SW480 (cell line): Measurements from ENCODE around the gene CLTCL1.
"Not testable (repeated sequence)": the region's sequence is repeated elsewhere in the genome, so short reads cannot be mapped to it uniquely, and the experiment has no call there.

Experiments
- DNase-seq: peaks from one replicate; pipeline ENCODE4 v3.0.0-alpha.2; 2016; ENCODE audit warnings: low spot score

Gene CLTCL1

DNA sequence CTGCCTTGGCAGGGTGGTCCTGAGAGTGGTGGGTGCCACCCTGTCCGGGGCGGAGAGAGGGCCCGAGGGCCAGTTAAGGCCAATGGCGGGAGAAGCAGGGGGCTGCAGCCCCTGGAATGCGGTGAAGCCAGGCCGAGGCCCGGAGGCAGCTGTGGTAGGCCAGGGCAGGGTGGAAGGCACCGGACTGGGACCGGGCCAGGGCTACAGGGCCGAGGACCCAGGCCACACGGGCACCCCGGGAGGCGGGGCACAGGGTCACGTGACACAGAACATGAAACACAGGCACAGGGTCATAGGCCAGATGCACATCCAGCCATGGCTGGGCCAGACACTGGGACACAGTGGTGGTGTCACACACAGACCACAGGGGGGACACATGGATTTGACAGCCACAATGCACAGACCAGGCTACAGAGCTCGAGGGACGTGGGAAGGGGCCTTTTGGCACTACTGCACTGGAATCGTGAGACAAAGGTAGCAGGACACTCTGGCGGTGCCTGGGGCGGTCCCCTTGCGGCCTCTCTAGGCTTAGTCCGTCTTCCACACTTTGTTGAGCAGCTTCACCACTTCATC lies 115.8 kb downstream of the CLTCL1 start:
- no peak for DNase-seq

DNA sequence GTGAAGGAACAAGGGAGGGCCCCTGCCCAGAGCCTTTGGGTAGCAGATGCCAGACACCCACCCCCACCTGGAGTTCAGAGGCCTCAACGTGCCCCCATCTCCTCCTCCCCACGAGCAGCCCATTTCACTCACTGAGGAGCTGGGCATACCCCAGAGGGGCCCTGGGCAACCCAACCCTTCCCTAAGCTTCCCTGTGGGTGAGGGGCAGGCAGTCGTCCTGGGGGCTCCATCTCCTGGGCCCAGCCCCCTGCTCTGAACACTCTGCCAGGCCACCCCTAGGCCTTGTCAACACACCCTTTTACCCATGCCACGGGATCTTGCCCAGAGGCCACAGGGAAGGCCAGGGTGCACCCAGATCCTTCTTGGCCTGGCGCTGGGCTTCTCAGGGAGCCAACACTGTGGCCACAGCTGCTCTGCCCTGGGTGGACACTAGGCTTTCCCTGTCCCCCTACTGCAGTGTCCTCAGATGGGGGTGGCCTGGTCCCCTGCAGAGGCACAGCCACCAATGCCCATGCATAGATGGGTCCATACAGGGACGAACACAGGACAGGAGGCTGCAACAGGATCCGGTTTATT lies 116.4 kb downstream of the CLTCL1 start:
- no peak for DNase-seq

DNA sequence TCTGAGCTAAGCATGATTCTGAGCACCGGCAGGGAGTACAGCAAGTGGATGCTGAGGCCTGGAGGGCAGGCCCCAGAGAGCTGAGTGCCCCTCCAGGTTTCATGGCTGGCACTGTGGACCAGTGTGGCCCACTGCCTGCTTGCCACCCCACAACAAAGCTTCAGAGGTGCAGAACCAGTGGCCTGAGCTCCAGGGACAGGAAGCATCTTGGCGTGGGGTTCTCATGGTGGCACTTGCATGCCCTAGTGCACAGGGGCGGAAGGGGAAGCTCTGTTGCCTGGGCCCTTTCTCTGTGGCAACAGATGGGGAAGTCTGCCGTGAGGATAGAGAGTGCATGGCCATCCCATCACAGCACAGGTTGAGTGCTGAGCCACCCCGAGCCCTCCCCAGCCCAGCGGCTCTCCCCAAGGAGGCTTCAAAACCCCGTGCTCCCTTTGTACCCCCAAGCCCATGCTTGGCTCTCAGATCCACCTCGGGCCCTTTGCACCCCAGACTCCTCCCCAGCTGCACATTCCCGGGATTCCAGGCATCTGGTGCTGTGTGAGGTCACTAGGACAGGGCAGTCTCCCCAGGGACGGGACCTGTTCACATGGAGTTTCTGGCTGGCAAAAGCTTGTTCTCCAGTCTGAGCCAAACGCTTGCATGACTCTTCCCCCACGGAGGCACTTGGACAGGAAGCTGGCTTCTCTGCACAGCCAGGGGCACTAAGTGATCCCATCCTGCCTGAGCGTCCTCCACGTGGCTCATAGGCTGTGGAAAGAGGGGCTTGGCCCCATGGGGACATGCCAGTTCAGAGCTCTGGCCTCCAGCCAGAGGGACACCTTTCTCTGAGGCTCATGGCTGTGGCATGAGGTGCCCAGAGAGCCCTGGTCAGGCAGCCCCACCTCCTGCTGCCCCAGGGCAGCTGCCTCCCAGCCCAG lies 117.2 kb downstream of the CLTCL1 start:
- no peak for DNase-seq

DNA sequence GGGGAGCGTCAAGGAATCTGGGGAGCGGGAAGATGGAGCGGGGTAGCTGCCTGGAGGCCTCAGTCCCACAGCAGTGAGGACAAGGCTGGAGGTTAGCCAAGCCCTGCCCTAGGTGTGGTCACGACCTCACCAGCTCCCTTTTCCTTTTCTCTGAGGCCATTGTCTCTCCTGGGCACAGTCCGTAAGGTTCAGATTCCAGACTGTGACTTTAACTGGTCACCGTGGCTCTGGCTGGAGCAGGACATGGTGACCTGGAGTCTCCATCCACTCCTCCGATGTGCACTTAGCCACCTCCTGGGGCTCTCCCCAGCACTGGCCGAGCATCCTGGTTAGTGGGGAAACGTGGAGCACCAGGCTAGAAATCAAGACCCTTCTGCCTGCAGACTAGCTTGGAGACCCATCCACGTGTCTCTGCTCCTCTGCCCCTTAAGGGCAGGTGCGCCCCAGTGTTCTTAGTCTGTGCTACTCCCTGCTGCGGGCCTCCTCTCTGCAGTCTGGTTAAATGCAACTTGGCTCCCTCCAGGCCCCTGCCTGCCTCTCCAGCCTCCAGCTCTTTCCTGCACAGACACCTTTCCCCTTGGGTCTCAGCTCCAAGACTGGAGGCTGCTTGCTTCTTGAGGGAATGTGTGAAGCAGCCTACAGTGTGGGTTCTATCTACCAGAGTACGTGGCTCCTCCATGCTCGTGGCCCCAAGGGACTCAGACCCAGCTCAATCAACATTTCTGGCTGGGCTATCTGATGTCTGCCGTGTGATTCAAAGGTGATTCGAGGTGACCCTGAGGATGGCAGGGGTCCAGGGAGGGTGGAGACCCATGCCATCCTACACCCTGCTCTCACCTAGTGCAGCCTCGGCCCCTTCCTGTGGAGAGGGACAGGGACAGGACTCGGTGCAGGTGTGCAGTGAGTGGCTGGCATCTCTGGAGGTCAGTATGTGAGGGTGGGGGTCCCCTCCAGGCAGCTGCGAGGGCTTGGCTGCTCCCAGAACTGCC lies 118.2 kb downstream of the CLTCL1 start:
- DNase-seq = no peak

DNA sequence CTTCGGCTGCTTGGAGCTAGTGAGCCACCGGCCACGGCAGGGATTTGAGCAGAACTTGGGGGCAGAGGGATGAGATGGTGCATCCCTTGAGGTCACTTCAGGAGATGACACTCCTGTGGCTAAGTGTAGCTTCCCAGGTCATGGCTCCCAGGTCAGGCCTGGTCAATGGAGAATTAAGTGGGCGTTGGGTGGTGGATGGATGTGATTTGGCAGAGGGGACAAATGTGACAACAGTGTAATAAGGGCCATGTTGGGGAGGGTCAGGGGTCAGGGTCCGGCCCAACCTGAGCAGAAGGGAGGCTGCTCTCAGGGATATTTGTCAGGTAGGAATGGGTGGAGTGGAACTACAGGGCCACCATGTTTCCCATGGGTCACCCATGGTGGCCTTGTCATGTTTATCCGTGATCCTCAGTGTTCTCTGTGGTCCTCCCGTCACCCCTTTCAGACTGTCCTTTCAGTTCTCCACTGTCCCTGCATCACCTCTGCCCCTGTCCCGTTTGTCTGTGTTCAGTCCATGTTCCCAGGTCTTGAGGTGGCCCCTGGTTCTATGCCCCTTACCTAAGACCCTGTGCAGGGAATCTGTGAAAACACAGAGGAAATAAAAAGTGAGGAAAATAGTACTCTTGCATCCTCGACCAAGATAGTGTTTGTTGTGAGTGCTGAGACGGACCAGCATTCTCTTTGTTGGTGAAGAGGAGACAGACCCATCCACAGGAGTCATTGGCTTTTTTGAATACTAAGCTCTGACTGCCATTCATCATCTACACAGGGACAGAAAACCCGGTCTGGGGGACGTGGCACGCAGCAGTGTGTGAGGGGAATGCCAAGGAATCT lies 119.1 kb downstream of the CLTCL1 start:
- no peak for DNase-seq

DNA sequence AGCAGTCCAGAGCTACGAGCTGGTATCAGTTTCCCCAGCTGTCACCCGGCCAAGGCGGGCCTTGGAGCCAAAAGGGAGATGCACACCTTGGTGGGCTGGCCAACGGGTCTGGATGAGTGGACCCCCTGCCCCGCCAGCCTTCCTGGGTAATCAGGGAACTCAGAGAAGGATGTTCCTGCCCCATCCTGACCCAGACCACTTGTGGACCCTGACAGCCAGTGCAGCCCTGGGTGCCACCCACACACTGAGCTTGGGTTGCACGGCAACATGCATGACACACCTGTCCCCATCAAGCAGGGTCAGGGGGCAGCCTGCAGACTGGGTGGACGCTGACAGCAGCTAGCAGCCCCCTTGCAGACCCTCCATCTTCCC lies 121.6 kb downstream of the CLTCL1 start:
- no peak for DNase-seq

DNA sequence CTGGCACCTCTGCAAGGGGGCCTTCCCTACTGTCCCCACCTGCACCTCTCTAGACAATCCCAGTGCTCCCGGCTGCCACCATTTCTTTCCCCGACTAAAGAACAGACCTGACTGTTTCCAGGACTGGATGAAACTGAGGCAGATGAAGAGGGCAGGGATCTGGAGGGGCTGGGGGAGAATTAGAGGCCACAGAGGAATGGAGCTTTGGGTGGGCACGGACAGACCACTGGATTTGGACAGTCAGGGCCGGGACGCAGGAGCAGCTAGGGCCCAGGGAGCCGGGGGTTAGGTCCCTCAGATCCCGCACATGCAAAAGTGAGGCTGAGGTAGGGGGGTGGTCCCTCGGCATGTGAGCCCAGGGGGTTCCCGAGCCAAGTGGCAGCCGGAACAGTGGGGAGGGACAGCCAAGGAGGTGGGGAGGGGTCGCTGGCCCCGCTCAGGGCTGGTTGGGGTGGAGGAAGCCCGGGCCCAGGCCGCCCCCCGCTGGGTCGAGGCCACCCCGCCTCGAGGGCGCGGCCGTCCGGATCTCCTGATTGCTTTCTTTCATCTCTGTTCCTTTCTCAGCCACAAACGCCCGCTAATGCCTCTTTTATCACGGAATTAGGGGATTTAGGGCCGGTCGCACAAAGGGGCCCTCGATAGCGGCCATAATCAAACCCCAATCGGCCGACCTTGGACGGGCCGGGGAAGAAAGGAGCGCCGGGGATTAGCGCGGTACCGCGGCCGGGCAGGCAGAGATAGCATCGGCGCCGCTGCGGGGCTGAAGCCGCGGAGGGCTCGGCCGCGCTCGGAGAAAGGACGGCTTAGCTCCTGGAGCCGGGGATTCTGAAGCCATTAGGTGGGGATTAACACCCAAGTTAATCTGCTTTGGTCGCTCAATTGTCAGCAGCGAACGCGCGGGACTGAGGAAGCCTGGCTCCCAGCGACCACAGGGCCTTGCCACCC lies 122.2 kb downstream of the CLTCL1 start:
- DNase-seq = no peak

DNA sequence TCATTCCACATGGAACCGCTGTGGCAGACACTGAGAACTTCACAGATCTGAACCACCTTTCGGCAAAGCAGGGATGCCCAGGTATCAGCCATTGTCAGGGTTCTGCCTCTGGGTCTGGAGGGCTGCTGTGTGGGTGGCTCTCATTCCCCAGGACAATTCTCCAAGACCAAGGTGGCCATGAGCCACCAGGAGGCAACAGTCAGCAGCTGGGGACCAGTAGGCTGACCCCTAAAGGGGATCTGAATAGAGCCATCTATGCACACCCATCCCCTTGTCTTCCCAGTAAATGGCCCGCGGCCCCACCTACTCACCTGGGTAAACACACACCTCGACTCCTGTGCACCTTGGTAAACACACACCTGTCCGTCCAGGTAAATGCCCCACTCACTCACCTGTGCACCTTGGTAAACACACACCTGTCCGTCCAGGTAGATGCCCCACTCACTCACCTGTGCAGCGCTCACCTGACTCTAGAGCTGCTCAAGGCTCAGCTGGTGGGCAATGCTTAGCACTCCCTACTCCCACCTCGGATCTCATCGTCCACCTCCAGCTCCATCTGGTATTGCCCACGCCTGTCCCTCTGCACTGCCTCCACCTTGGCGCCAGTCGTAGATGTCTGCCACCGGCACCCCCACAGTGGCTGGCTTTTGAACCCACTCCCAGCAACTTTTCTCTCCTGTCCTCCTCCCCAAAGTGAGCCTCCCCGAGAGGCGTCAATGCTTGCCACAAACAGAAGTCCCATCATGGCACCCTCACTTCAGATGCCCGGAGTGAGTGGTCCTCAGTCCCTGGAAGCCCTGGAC lies 123.2 kb downstream of the CLTCL1 start:
- no peak for DNase-seq

DNA sequence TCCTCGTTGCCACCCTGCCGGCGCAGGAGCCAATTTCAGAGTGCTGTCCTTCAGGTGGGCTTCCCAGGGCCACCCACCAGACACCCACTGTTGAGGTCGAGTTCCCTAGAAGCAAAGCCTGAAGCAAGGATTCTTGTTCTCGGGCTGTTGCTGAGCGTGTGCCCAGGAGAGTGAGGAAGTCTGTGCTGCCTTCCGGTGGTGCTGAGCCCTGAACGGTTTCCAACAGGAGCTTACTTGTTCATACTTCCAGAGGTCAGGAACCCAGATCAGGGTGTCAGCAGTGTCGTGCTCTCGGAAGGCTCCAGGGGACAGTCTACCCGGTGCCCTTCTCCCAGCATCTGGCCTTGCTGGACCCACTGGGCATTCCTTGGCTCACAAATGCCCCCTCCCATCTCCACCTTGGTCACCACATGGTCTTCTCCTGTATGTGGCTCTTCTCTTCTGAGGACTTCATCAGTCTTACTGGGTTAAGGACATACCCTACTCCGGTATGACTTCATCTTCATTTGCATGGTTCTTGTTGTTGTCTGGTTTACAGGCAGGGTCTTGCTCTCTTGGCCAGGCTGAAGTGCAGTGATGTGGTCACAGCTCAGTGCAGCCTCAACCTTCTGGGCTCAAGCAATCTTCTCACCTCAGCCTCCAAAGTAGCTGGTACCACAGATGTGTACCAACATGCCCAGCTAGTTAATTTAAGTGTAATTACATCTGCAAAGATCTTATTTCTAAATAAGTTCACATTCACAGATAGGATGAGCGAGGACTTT lies 124.2 kb downstream of the CLTCL1 start:
- no peak for DNase-seq

DNA sequence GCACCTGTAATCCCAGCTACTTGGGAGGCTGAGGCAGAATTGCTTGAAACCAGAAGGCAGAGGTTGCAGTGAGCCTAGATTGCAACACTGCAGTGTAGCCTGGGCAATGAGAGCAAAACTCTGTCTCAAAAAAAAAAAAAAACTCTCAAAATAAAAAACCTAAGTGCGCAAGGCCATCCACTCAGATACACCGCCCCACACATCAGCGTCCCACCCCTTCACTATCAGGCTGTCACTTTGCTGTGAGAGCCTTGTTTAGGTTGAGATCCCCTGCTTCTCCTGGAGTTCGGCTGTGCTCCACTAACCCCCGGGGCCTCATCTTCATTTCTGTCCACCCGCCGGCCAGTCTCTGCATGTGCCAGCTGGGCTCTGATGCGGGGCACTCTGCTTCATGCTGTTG lies 125.1 kb downstream of the CLTCL1 start:
- DNase-seq = no peak

DNA sequence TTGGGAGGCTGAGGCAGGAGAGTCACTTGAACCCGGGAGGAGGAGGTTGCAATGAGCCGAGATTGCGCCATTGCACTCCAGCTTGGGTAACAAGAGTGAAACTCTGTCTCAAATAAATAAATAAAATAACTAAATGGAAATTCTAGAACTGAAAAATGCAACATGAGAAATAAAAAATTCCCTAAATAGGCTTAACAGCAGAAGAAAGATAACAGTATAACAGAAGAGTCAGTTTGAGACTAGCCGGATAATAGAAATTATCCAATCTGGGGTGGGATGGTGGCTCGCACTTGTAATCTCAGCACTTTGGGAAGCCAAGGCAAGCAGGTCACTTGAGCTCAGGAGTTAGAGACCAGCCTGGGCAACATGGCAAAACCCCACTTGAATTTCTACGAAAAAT lies 127.1 kb downstream of the CLTCL1 start:
- DNase-seq = no peak

DNA sequence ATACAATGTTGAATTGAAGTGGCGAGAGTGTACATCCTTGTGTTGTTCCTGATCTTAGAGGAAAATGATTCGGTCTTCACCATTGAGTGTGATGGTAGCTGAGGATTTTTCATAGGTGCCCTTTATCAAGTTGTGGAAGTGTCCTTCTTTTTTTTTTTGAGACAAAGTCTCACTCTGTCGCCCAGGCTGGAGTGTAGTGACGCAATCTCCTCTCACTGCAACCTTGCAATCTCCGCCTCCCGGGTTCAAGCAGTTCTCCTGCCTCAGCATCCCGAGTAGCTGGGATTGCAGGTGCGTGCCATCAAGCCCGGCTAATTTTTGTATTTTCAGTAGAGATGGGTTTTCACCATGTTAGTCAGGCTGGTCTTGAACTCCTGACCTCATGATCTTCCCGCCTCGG lies 132.9 kb downstream of the CLTCL1 start:
- DNase-seq = not testable (repeated sequence)

DNA sequence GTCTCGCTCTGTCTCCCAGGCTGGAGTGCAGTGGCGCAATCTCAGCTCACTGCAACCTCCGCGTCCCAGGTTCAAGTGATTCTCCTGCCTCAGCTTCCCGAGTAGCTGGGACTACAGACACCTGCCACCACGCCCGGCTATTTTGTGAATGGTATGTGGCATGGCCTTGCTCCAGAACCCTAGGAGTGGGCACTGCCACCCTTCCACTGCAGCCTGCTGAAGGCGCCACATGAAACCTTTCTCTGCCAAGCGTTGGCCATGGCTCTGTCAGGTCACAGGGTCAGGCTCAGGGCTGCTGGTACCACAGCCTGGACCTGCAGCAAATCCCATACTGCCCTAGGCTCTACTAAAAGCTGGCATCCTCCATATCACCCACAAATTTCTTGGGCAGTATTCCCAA lies 135.4 kb downstream of the CLTCL1 start:
- DNase-seq = not testable (repeated sequence)

DNA sequence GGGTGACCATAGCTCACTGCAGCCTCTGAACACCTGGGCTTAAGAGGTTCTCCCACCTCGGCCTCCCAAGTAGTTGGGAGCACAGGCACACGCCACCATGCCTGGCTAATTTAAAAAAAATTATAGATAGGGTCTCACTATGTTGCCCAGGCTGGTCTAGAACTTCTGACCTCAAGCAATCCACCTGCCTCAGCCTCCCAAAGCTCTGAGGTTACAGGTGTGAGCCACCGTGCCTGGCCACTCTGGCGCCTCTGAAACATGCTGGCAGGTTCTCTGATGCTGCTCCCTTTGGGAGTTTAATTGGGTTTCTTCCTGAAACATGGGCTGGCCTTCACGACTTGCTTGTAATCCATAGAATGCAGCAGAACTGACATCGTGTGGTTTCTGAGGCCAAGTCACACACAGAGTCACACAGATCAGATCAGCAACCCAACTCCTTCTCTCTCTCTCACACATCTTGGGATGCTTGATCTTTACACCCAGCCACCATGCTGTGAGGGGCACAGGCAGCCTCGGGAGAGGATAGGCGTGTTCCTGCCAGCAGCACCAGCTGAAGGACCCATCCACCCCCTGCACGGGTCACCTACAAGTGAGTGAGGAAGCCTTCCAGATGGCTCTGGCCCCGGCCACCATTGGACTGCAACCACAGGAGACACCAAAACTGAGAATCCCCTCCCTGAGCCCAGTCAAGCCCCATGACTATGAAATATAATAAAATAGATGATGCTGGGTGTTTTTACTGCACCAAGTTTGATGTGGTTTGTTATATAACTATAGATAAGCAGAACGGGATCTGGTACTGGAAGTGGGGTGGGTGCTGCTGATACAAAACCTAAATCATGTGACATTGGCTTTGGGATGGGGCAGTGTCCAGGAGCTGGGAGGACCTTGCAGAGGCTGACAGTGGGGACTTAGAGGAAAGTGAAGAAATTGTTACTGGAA lies 138.3 kb downstream of the CLTCL1 start:
- DNase-seq = no peak

DNA sequence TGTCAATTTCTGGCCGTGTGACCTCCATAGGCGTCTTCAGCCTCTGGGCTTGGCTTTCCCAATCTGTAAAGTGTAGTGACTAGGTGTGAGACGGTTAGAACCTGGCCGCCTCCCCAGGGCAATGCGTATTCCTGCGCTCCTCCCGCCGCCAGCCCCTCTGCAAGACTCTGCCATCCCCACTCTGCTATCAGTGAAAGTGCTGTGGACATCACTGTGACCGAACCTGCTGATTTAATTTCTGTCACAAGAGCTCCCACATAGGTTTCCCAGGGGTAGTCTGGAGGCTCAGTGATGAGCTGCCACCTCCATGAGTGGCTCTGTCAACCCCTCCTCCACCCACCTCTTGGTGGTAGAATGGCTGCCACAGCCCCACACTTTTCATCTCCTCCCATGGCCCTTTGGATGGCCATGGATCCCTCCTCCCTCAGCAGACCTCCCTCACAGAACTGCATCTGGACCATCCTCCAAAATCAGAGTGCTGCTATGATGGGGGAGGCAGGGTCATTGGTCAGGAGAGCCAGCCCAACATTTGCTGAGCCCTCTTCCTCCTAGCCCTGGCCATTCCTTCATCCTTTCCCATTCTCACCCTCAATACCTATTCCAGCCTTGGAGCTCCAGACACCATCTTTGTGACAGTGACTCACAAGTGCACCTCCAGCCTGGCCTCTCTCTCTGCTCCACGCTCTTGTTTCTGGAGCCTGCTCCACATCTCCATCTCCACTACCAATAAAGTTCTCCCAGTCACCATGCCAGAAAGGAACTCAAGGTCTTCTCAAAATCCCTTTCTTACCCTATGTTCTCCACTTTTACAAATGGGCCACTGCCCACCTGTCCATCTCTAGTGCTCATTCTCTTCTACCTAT lies 140.0 kb downstream of the CLTCL1 start:
- no peak for DNase-seq
